Measurements from ENCODE around the gene PMM1.

PMM1 gene

DNA sequence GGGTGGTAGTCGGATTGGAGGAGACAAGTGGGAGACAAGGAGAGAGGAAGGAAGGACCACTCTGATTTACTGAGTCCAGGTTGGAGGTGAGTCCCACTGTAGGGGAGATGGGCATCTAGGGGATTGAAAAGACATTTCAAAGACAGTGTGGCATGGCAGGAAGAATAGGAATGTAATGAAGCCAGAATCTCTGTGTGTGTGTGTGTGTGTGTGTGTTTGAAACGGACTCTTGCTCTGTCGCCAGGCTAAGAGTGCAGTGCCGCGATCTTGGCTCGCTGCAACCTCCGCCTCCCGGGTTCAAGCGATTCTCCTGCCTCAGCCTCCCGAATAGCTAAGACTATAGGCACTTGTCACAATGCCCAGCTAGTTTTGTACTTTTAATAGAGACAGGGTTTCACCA, 33.1 kb downstream of the PMM1 start:
- DNase-seq (ENCODE audit: low read depth): no peak
- no peak overlapping the region for H3K4me3 ChIP-seq (ENCODE audit: low read length)
- TF ChIP-seq, protein P1, sequence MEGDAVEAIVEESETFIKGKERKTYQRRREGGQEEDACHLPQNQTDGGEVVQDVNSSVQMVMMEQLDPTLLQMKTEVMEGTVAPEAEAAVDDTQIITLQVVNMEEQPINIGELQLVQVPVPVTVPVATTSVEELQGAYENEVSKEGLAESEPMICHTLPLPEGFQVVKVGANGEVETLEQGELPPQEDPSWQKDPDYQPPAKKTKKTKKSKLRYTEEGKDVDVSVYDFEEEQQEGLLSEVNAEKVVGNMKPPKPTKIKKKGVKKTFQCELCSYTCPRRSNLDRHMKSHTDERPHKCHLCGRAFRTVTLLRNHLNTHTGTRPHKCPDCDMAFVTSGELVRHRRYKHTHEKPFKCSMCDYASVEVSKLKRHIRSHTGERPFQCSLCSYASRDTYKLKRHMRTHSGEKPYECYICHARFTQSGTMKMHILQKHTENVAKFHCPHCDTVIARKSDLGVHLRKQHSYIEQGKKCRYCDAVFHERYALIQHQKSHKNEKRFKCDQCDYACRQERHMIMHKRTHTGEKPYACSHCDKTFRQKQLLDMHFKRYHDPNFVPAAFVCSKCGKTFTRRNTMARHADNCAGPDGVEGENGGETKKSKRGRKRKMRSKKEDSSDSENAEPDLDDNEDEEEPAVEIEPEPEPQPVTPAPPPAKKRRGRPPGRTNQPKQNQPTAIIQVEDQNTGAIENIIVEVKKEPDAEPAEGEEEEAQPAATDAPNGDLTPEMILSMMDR (conservative IDR thresholded peaks at IDR 0.05; ENCODE audit: low read depth, low read length): no peak

DNA sequence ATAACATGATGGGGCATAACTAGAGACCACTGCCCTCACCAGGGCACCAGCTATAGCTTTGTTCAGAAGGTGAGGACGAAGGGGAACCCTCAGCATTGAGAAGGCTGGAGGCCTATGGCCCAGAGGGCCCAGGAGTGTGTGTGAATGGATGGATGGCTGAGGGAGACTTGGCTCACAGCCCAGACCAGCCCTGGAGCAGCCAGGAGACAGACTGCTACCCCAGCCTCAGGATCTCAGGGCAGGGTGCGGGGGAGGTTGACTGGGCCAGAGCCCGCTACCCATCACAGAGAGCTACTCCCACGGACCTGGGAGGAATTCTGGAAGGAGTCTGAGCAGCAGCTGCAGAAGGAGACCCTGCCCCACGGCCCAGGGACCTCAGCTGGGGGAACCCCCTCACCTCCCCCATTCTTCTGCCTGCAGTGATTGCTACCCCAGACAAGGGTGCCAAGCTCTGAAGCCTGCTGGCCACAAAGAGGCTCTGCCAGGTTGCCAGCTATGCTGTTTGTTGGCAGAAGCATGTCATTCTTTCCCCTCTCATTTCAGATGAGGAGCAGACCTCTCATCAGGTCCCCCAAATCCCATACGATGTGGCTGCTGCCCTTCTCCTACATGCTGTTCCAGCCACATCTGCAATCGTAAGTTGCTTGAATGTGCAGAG, 34.2 kb downstream of the PMM1 start:
- no peak for DNase-seq (ENCODE audit: low read depth)
- H3K4me3 ChIP-seq (ENCODE audit: low read length): no peak overlapping the region
- TF ChIP-seq, protein P1 (conservative IDR thresholded peaks at IDR 0.05; ENCODE audit: low read depth, low read length): no peak

DNA sequence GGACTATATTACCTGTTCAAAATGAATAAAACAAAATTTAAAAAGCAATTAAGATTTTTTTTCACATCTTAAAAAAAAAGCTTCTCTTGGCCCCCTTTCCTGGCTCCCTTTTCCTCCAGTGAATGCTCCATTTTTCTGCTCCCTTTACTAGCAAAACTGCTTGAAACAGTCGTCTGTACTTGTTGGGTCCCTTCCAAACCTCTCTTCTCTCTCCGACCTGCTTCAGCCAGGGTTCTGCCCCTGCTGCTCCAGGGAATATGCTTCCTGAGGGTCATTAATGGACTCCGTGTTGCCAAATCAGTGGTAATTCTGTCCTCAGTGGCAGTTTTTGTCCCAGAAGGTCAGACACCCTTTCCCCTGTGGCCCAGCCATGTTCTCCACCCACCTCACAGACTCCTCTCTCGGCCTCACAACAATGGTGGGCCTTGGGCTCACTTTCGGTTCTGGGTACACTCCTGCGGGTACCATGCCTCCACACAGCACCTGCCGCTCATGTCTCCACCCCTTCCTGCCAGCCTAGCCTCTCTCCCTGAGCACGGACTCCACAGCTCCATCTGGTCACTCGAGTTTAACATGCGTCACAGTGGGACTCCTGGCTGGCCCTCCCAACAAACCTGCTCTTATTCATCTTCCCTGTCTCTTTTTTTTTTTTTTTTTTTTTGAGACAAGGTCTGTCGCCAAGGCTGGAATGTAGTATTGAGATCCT, 37.6 kb downstream of the PMM1 start:
- no peak overlapping the region for H3K4me3 ChIP-seq (ENCODE audit: low read length)
- TF ChIP-seq, protein P1 (conservative IDR thresholded peaks at IDR 0.05; ENCODE audit: low read depth, low read length): no peak
- DNase-seq (ENCODE audit: low read depth): no peak

DNA sequence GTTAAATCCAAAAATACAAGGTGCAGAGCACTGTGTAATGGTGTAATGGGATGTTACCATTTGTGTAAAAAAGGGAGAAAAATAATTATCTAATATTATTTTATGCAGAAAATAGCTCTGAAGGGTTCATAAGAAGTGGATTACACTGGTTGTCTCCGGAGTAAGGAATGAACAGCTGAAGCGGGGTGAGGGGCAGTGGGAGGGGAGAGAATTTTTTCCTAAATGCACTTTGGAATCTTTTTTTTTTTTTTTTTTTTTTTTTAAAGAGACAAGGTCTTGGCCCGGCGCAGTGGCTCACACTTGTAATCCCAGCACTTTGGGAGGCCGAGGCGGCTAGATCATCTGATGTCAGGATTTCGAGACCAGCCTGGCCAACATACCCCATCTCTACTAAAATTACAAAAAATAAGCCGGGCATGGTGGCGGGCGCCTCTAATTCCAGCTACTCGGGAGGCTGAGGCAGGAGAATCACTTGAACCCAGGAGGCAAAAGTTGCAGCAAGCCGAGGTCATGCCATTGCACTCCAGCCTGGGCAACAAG, 38.6 kb downstream of the PMM1 start:
- TF ChIP-seq, protein P1 (conservative IDR thresholded peaks at IDR 0.05; ENCODE audit: low read depth, low read length): no peak
- H3K4me3 ChIP-seq (ENCODE audit: low read length): no peak overlapping the region
- DNase-seq (ENCODE audit: low read depth): no peak

DNA sequence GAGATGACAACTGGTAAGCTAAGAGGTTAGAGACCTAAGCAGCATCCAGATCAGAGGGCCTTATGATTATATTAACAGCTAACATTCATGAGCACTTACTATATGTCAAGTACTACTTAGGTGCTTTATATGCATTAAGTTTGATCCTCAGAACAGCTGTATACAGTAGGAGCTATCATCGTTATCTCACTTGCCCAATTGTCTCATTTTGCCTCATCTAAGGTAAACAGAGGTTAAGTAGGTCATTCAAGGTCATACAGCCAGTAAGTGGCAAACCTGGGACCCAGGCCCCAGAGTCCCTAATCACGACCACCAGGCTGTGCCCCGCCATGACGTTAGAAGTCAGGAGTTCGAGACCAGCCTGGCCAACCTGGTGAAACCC, 40.8 kb downstream of the PMM1 start:
- DNase-seq (ENCODE audit: low read depth): no peak
- H3K4me3 ChIP-seq (ENCODE audit: low read length): no peak overlapping the region
- TF ChIP-seq, protein P1 (conservative IDR thresholded peaks at IDR 0.05; ENCODE audit: low read depth, low read length): no peak

DNA sequence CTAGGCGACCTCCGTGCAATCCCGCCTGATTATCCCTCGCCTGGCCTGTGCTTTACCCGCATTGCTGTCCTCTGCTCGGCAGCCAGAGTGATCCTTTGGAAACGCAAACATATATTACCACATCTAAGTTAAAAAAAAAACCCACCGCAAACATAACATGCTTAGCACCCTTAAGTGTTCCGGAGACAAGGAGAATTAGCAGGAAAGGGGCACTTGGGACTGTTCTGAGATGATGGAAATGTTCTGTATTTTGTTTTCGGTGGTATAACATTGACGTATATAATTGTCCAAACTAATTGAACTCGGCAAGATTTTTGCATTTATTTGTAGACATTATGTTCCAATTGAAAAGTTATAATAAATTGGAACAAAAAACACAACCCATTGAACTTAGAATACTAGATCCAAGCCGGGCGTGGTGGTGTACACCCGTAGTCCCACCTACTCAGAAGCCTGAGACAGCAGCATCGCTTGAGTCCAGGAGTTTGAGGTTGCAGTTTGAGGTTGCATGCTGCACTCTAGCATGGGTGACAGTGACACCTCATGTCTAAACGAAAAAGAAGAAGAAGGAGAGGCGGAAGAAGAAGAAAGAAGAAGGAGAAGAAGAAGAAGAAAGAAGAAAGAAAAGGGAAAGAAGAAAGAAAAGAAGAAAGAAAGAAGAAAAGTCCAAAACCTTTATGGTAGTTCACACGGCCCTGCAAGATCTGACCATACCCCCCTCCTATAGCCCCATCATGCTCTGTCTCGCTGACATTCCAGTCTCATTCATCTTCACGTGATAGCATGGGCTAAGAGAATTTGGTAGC, 44.8 kb downstream of the PMM1 start:
- no peak for DNase-seq (ENCODE audit: low read depth)
- TF ChIP-seq, protein P1 (conservative IDR thresholded peaks at IDR 0.05; ENCODE audit: low read depth, low read length): no peak
- peak overlapping the region; percentile 81 for H3K4me3 ChIP-seq (ENCODE audit: low read length)

Measured in retinal pigment epithelial cell (primary cell).